ENCODE data around the gene PTPN2.
"Not testable (repeated sequence)": the region's sequence is repeated elsewhere in the genome, so short reads cannot be mapped to it uniquely, and the experiment has no call there.

The PTPN2 gene

GRCh38 chr18:12825230-12825629 is 58.8 kb downstream of the PTPN2 start:
- no peak for DNase-seq (ENCODE audit: low spot score)

- DNase-seq (ENCODE audit: low spot score) = no peak
Observed at GRCh38 chr18:12823892-12824291, 60.1 kb downstream of the PTPN2 start.

- DNase-seq (ENCODE audit: low spot score) = no peak
Observed at GRCh38 chr18:12821408-12821807, 62.6 kb downstream of the PTPN2 start.

GRCh38 chr18:12820506-12820905 is 63.5 kb downstream of the PTPN2 start:
- peak; percentile 27 for DNase-seq (ENCODE audit: low spot score)

GRCh38 chr18:12819841-12820240 is 64.2 kb downstream of the PTPN2 start:
- DNase-seq (ENCODE audit: low spot score) = no peak

GRCh38 chr18:12819322-12819721 is 64.7 kb downstream of the PTPN2 start:
- DNase-seq (ENCODE audit: low spot score) = no peak

- DNase-seq (ENCODE audit: low spot score) = no peak
Observed at GRCh38 chr18:12818243-12818642, 65.8 kb downstream of the PTPN2 start.

- no peak for DNase-seq (ENCODE audit: low spot score)
Observed at GRCh38 chr18:12816451-12816850, 67.6 kb downstream of the PTPN2 start.

GRCh38 chr18:12811191-12811950 is 72.7 kb downstream of the PTPN2 start:
- no peak for DNase-seq (ENCODE audit: low spot score)

GRCh38 chr18:12803069-12803936 is 80.7 kb downstream of the PTPN2 start:
- DNase-seq (ENCODE audit: low spot score) = no peak

GRCh38 chr18:12802538-12802937 is 81.5 kb downstream of the PTPN2 start:
- DNase-seq (ENCODE audit: low spot score) = no peak

GRCh38 chr18:12796448-12796847 is 87.6 kb downstream of the PTPN2 start:
- no peak for DNase-seq (ENCODE audit: low spot score)

GRCh38 chr18:12791610-12792009 is 92.4 kb downstream of the PTPN2 start:
- no peak for DNase-seq (ENCODE audit: low spot score)

- DNase-seq (ENCODE audit: low spot score) = no peak
Observed at GRCh38 chr18:12786669-12787068, 97.4 kb downstream of the PTPN2 start.

- no peak for DNase-seq (ENCODE audit: low spot score)
Observed at GRCh38 chr18:12783524-12783923, 100.5 kb downstream of the PTPN2 start.

GRCh38 chr18:12782521-12782920 is 101.5 kb downstream of the PTPN2 start:
- no peak for DNase-seq (ENCODE audit: low spot score)

GRCh38 chr18:12779456-12779855 is 104.6 kb downstream of the PTPN2 start:
- DNase-seq (ENCODE audit: low spot score) = no peak

- no peak for DNase-seq (ENCODE audit: low spot score)
Observed at GRCh38 chr18:12779043-12779442, 105.0 kb downstream of the PTPN2 start.

GRCh38 chr18:12777500-12777944 is 106.5 kb downstream of the PTPN2 start:
- no peak for DNase-seq (ENCODE audit: low spot score)

- no peak for DNase-seq (ENCODE audit: low spot score)
Observed at GRCh38 chr18:12776821-12777471, 107.1 kb downstream of the PTPN2 start.

GRCh38 chr18:12776415-12776814 is 107.6 kb downstream of the PTPN2 start:
- not testable (repeated sequence) for DNase-seq (ENCODE audit: low spot score)

- no peak for DNase-seq (ENCODE audit: low spot score)
Observed at GRCh38 chr18:12774982-12775381, 109.1 kb downstream of the PTPN2 start.

GRCh38 chr18:12773369-12773768 is 110.7 kb downstream of the PTPN2 start:
- no peak for DNase-seq (ENCODE audit: low spot score)
